NCI-H187 (cell line): Measurements from ENCODE around the gene GRSF1.
"Not testable (repeated sequence)": the region's sequence is repeated elsewhere in the genome, so short reads cannot be mapped to it uniquely, and the experiment has no call there.

Source experiments
- DNase-seq, 2 experiments: peaks; one replicate each; lab custom pipeline; 2025; lab: John Stamatoyannopoulos, UW

Gene GRSF1

DNA sequence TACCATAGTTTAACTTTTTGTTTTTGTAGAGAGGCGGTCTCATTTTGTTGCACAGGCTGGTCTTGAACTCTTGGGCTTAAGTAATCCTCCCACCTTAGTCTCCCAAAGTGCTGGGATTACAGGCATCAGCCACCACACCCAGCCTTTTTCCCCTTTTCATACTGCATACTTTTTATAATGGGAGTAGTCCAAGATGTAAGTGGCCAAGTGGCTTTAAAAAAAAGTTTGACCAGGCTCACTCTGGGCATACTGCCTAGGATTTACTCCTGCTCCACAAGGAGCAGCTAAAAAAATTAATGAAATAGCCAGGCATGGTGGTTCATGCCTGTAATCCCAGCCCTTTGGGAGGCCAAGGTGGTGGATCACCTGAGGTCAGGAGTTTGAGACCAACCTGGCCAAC is 6.0 kb downstream of the GRSF1 start:
- no peak for DNase-seq

DNA sequence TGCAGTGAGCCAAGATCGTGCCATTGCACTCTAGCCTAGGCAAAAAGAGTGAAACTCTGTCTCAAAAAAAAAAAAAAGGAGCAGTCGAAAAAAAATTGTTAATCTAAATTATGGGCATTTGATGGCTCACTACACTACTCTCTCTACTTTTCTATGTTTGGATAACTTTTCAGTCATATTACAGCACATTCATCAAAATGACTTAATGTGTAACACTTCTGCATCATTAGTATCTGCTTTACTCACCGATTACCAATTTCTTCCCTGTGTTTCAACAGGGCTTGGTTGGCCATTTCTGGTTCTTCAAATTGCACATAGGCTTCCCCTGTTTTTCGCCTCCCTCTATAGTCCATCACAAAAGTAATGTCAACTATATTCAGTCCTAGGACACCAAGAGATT is 8.4 kb downstream of the GRSF1 start:
- no peak for DNase-seq

DNA sequence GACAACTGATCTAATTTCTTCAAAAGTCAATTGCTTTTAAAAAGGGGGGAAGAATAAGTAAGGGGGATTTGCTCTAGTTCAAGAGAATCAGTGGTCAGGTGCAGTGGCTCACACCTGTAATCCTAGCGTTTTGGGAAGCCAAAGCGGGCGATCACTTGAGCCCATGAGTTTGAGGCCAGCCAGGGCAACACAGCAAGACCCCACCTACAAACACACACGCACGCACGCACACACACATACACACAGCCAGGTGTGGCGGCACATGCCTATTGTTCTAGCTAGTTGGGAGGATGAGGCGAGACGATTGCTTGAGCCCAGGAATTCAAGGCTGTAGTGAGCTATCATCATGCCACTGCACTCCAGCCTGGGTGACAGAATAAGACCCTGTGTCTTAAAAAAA is 9.6 kb downstream of the GRSF1 start:
- DNase-seq, result no peak

DNA sequence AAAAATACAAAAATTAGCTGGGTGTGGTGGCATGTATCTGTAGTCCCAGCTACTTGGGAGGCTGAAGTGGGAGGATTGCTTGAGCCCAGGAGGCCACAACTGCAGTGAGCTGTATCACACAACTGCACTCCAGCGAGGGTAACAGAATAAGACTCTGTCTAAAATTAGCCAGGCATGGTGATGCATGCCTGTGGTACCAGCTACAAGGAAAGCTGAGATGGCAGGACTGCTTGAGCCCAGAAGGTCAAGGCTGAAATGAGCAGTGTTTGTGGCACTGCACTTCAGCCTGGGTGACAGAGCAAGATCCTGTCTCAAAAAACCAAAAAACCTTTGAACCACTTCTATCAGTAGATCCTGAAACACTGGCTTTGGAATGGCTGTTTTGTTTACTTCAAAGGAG is 10.2 kb downstream of the GRSF1 start:
- no peak for DNase-seq

DNA sequence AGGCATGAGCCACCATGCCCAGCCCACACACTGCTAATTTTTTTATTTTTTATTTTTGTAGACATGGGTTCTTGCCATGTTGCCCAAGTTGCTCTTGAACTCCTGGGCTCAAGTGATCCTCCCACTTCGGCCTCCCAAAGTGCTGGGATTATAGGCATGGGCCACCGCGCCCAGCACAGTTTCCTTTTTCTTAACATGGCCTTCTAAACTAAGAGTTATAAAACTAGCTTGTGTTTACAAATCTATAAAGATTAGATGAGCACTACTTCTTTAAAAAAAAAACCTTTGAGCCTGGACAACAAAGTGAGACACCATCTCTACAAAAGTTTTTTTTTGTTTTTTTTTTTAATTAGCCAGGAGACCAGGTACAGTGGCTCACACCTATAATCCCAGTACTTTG is 10.7 kb downstream of the GRSF1 start:
- no peak for DNase-seq

DNA sequence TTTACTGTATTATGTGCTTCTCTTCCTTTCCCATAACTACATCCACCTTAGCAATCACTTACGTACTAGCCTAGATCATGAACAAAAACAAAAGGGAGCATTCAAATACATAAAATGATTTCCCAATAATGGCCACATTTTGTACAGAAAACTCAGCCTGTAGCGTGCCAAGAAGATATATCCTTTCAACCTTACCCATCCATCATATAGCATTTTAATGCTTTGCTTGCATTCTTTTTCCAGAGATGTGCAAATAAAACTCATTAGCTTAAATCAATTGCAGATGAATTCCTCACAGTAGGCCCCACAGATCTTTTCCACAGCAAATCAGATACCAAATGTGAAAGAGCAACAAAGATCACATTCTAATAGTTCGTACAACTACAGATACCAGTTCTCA is 20.8 kb downstream of the GRSF1 start:
- DNase-seq, result no peak

DNA sequence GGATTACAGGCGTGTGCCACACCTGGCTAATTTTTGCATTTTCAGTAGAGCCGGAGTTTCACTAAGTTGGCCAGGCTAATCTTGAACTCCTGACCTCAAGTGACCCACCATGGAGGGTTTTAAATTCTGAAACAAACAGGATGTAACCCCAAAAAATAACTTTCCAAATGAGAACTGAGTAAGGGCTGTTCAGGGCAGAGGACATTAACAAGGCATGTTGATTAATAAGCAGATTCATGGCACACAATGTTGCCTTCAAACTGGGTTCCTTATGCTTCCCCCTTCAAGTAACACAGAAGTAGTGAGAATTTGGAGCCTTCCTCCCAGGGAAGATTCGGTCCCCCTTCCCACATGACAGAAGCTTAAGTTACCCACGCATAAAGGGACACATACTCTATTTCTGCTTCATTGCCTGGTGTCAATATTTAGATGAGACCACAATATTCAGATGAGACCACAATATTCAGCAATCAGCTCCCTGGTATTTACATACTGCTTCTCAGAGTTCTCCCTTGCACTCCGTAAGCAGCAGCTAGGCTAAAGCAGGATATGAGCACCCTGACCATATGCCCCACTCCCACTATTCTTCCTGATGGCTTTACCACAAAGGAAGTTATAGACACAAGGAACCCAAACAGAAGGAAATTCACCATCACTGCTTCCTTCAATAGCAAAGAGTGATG is 21.4 kb downstream of the GRSF1 start:
- DNase-seq, result no peak

DNA sequence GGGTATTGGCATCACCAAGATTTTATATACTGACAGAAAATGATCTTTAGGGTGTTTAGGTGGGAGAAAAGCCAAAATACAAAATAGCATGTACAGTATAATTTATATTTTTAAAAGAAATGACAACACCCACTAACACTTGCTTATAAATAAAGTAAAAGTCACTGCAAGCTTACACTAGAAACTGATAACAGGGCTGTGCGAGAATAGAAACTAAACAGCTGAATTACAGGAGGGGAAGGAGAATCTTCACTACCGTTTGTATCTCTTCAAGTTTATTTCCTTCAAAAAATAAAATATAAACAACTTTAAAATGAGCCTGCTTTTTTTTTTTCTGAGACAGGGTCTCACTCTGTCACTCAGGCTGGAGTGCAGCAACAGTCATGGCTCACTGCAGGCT is 22.8 kb downstream of the GRSF1 start:
- DNase-seq, result no peak

DNA sequence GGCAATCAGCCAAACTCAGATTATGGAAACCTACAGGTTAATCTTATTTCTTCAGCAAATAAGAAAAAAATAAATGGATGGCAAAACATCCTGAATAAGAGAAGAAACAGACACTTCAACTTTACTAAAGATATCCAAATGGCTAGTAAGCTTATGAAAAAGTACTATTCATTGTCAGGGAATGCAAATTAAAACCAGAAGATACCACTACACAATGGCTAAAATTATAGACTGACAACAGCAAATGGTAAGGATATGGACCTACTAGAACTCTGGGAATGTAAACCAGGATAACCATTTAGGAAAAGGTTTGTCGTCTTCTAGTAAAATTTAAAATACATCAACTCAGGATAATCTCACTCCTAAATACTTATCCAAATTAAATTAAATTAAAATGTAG is 24.3 kb downstream of the GRSF1 start:
- DNase-seq, result no peak

DNA sequence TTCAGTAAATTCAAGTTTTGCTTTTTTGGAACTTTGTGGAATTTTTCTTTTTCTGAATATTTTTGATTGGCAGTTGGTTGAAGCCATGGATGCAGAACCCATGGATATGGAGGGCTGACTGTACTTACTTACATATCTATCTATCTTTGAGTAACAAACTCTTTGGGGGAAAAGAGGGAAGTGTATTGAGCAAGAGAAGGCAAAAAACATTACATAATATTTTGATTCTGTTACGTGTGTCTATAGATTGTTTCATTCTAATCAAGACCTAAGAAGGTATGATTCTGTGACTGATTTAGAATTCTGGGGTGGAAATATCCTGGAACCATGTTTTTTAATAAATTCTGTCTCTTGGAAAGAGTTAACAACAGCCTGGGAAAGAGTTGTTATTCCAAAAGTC is 31.5 kb downstream of the GRSF1 start:
- no peak for DNase-seq

DNA sequence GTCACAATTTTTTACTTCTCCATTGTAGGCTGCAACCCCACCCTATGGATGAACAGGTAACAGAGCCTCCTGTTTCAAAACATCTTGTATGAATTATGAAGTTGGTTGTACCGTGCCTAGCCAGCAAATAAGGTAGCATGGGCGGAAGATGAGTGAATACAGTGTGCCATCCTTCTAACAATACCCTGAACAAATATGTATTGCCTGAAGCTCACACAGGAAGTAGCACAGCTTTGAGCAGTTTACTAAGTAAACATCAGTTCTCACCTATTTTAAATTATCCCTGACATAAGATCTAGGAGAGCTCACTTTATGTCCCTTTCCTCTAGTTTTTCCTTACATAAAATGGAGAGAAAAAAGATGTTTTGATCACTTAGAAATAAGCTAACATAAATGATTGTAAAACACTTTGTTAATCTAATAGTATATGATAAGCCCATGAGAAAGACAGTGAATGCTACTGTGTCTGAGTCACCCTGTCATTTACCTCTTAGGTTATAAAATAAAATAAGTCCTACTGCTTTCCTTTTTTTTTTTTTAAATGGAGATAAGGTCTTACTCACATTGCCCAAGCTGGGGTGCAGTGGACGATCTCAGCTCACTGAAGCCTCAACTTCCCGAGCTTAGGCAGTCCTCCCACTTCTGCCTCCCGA is 36.6 kb downstream of the GRSF1 start:
- DNase-seq, result no peak

DNA sequence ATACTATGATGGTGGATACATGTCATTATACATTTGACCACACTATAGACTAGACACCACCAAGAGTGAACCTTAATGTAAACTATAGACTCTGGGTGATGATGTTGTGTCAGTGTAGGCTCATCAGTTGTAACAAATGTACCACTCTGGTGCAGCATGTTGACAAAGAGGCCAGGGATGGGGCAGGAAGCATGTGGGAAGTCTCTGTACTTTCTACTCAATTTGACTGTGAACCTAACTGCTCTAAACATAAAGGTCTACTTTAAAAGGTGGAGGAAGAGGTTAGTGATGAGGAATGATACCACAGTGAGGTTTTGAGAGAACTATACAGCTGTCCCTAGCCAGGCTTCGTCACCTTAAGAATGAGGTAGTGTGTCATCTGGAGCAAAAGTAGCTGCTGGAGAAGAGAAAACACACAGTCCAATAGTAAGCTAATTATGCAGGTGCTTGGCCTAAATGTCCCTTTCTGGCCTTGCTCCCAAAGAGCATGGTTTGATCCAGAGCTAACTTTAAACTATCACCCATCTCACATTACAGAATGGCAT is 38.4 kb downstream of the GRSF1 start:
- no peak for DNase-seq

DNA sequence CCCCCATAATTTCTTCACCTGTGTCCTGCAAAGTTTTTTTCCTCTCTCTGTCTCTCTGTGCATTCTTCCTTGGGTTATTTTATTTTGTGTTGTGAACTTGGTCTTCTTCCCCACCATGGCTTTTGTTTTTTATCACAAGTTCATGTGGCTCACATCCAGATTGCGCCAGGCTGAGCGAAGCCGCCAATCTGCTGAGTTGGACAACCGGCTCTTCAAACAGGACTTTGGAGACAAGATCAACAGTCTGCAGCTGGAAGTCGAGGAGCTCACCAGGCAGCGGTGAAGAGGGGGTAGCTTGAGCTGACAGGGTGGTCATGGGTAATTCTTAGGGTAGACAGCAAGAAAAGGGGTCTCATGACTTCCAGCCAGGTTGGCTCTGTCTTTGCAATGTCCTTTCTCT is 46.1 kb downstream of the GRSF1 start:
- no peak for DNase-seq

DNA sequence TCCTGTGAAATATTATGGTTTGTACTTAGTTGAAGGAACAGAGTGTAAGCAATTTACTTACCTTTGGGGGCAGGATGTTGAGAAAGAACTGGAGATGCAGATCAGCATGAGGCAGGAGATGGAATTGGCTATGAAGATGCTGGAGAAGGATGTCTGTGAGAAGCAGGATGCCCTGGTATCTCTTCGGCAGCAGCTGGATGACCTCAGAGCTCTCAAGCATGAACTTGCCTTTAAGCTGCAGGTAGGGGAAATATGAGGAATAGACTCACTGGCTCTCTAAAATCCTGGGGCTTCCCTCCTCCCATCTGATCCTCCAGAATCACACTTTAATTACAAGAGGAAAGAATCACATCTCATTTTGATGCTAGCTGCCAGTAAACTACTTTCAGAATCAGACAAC is 51.0 kb downstream of the GRSF1 start:
- no peak for DNase-seq

DNA sequence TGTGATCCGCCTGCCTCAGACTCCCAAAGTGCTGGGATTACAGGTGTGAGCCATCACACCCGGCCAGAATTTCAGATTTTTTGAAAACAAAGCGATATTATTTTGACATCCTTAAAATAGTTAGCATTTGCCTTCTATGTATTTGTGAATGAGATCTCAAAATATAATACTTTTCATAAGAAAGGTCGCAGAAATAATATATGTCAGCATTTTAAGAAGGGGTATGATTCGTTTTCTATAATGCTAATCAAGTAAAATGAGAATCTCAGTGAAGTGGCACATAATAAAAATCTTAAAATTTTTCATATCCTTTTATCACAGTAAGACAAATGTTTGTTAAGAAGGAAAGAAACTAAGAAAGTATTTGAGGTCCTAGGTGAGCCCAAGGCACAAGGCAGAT is 52.2 kb downstream of the GRSF1 start:
- DNase-seq, result no peak

DNA sequence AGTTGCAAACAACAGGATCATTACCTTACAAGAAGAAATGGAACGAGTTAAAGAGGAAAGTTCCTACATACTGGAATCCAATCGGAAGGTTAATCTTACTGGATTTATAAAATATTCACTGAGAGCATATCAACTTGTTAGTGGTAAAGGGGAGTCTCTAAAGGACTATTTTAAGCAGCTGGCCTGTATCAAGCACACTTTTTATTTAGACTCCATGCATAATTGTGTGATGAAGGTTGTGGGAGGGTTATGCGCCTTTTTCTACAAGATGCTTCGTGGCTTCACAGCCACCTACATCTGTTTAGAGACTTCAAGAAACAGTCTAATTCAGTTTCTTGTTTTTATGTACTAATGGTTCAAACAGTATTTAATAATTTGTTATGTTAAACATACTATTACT is 56.6 kb downstream of the GRSF1 start:
- no peak for DNase-seq

DNA sequence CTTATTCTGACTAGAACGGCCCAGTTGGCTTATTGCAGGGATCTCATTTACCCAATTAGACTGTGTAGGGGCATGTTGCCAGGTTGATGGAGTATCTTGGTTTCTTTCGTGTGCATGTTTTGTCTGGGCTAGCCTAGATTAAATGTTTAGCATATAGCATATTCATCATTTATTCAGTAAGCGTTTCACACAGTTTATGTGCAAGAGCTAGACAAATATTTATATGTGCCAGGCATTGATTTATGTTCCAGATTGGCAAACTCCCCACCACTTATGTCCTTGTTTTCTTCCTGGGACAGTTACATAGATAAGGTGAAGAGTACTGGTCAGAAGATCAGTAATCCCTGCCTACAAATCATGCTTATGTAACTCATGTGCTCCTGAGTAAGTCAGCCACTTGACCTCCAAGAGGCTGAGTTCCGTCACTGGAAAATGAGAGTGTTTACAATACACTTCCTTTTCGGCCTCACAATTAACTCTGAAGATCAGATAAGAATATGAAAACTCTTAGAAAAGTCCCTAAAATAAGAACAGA is 60.7 kb downstream of the GRSF1 start:
- DNase-seq, result no peak

DNA sequence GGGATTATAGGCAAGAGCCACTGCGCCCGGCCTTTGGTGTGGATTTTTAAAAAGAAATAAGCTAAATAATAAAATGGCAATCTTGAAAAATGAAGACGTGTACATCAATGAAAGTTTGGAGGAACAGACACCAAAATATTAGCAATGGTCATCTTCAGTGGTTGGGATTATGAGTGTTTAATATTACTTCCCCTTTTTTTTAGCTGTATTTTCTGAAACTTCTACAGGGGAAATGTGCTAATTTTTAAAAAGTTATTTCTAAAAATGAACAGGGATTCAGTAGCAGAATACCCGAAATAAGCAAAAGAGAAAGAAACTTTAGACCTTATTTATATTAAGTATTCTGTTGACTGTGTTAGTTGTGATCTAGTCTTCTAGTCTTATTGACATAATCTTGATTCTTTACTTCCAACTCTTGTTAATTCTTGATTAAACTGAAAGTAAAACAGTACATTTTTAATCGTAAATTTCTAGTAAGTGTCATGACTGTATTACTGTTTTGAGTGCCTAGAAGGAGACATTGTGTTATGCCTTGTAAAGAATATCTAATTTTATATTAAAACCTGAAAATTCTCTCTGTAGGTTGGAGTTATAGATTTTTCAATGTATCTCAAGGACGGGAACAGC is 66.6 kb downstream of the GRSF1 start:
- DNase-seq, result no peak

DNA sequence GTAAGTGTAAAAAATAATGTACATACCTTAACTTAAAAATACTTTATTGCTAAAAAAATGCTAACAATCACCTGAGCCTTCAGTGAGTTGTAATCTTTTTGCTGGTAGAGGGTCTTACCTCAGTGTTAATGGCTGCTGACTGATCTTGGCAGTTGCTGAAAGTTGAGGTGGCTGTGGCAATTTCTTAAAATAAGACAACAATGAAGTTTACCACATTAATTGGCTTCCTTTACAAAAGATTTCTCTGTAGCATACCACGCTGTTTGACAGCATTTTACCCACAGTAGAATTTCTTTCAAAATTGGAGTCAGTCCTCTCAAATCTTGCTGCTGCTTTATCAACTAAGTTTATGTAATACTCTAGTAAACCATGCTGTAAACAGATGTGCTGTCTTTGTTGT is 70.3 kb downstream of the GRSF1 start:
- DNase-seq, result not testable (repeated sequence)

DNA sequence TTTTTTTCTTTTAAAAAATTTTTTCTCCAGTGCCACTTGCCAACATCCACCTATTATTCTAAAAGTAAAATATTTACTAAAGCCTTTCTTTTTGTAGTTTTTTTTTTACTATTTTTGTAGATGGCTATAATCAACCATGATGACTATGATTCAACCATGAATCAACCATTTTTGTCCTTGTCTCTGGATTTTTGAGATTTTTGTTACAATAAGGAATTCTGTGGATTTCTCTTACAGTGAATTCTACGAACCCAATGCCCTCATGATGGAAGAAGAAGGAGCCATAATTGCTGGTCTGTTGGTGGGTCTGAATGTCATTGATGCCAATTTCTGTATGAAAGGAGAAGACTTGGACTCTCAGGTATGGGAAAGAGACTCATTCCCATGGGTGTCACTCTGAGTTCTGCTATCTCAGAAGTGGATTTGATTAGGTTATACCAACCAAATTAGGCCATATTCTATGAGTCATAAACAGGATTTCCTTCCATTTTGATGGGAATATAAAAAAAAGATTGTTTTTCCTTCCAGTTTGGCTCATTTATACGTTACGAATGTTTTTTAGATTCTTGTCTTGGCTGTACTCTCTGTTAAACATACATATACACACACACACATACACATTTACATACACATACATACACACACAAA is 71.3 kb downstream of the GRSF1 start:
- no peak for DNase-seq
